Trophoblast cell (in vitro differentiated cells and primary cell): ENCODE measurements around the gene GBP2.
"Not testable (repeated sequence)": the region's sequence is repeated elsewhere in the genome, so short reads cannot be mapped to it uniquely, and the experiment has no call there.

Experiments
- DNase-seq, 2 donors: peaks; one replicate each; pipeline ENCODE4 v3.0.0-alpha.2; 2016
- H2AFZ ChIP-seq: 2 replicates; pipeline ENCODE4 v1.6.1; 2013; ENCODE audit warnings: low read length, moderate library complexity, mild to moderate bottlenecking; ENCODE audit not compliant: insufficient read depth, poor library complexity
- H2AK5ac ChIP-seq: 2 replicates; pipeline ENCODE4 v1.6.1; 2013; ENCODE audit warnings: mild to moderate bottlenecking, low read length
- H2BK120ac ChIP-seq: 2 replicates; pipeline ENCODE4 v1.6.1; 2013; ENCODE audit warnings: low read length, mild to moderate bottlenecking, moderate library complexity; ENCODE audit not compliant: insufficient read depth, poor library complexity
- H2BK12ac ChIP-seq: 2 replicates; pipeline ENCODE4 v1.6.1; 2013; ENCODE audit warnings: mild to moderate bottlenecking, low read length, moderate library complexity
- H2BK5ac ChIP-seq: 2 replicates; pipeline ENCODE4 v1.6.1; 2013; ENCODE audit warnings: low read length, low read depth, moderate library complexity, mild to moderate bottlenecking; ENCODE audit not compliant: poor library complexity
- H3K14ac ChIP-seq: 2 replicates; pipeline ENCODE4 v1.6.1; 2013; ENCODE audit warnings: mild to moderate bottlenecking, low read length
- H3K18ac ChIP-seq: 2 replicates; pipeline ENCODE4 v1.6.1; 2013; ENCODE audit warnings: mild to moderate bottlenecking, low read length
- H3K23ac ChIP-seq: 2 replicates; pipeline ENCODE4 v1.6.1; 2013; ENCODE audit warnings: low read length
- H3K27ac ChIP-seq: 2 replicates; pipeline ENCODE4 v1.5.1; 2013; ENCODE audit warnings: low read depth, mild to moderate bottlenecking, inconsistent platforms, low read length, moderate library complexity
- H3K27me3 ChIP-seq: 2 replicates; pipeline ENCODE4 v1.6.1; 2013; ENCODE audit warnings: inconsistent platforms, mild to moderate bottlenecking, low read length, moderate library complexity; ENCODE audit not compliant: insufficient read depth
- H3K36me3 ChIP-seq, 2 experiments: 1 replicate in 1 of 2; 2 replicates in 1 of 2; pipeline ENCODE4 v1.6.1; 2013; ENCODE audit warnings: low read length in 2 of 2, mild to moderate bottlenecking in 2 of 2, moderate library complexity in 1 of 2; ENCODE audit not compliant: insufficient read depth in 2 of 2, control insufficient read depth in 1 of 2
- H3K4ac ChIP-seq: 2 replicates; pipeline ENCODE4 v1.6.1; 2013; ENCODE audit warnings: low read depth, mild to moderate bottlenecking, low read length, moderate library complexity
- H3K4me1 ChIP-seq, 2 experiments: 1 replicate in 1 of 2; 2 replicates in 1 of 2; pipeline ENCODE4 v1.6.1; 2013; ENCODE audit warnings: low read length in 2 of 2, mild to moderate bottlenecking in 2 of 2, moderate library complexity in 1 of 2; ENCODE audit not compliant: insufficient read depth in 2 of 2, control insufficient read depth in 1 of 2
- H3K4me2 ChIP-seq: 2 replicates; pipeline ENCODE4 v1.6.1; 2013; ENCODE audit warnings: inconsistent platforms, mild to moderate bottlenecking, low read length, moderate library complexity
- H3K4me3 ChIP-seq: 2 replicates; pipeline ENCODE4 v1.5.1; 2013; ENCODE audit warnings: mild to moderate bottlenecking, low read depth, low read length, inconsistent platforms
- H3K79me1 ChIP-seq: one replicate; pipeline ENCODE4 v1.6.1; 2013; ENCODE audit warnings: low read length
- H3K79me2 ChIP-seq: 2 replicates; pipeline ENCODE4 v1.6.1; 2013; ENCODE audit warnings: low read length, mild to moderate bottlenecking; ENCODE audit not compliant: control insufficient read depth, insufficient read depth, poor library complexity
- H3K9ac ChIP-seq: 2 replicates; pipeline ENCODE4 v1.6.1; 2013; ENCODE audit warnings: mild to moderate bottlenecking, low read length
- H3K9me3 ChIP-seq: 2 replicates; pipeline ENCODE4 v1.6.1; 2013; ENCODE audit warnings: low read depth, mild to moderate bottlenecking, control low read depth, inconsistent platforms, low read length; ENCODE audit not compliant: insufficient read depth
- H4K12ac ChIP-seq: 2 replicates; pipeline ENCODE4 v1.6.1; 2013; ENCODE audit warnings: low read depth, mild to moderate bottlenecking, low read length, moderate library complexity
- H4K8ac ChIP-seq: 2 replicates; pipeline ENCODE4 v1.6.1; 2013; ENCODE audit warnings: low read depth, mild to moderate bottlenecking, low read length, moderate library complexity
- H4K91ac ChIP-seq: one replicate; pipeline ENCODE4 v1.6.1; 2013; ENCODE audit warnings: low read depth, mild to moderate bottlenecking, low read length, moderate library complexity
- WGBS: extraction: QIAGEN DNeasy Blood & Tissue Kit; methylation state at CpG from one replicate; pipeline ENCODE4 v1.1.7; 2013; ENCODE audit warnings: missing lambda C conversion rate; ENCODE audit not compliant: insufficient read length, insufficient coverage; ENCODE audit errors: extremely low coverage; 5-methylcytosine and 5-hydroxymethylcytosine counted together

GBP2 gene

DNA sequence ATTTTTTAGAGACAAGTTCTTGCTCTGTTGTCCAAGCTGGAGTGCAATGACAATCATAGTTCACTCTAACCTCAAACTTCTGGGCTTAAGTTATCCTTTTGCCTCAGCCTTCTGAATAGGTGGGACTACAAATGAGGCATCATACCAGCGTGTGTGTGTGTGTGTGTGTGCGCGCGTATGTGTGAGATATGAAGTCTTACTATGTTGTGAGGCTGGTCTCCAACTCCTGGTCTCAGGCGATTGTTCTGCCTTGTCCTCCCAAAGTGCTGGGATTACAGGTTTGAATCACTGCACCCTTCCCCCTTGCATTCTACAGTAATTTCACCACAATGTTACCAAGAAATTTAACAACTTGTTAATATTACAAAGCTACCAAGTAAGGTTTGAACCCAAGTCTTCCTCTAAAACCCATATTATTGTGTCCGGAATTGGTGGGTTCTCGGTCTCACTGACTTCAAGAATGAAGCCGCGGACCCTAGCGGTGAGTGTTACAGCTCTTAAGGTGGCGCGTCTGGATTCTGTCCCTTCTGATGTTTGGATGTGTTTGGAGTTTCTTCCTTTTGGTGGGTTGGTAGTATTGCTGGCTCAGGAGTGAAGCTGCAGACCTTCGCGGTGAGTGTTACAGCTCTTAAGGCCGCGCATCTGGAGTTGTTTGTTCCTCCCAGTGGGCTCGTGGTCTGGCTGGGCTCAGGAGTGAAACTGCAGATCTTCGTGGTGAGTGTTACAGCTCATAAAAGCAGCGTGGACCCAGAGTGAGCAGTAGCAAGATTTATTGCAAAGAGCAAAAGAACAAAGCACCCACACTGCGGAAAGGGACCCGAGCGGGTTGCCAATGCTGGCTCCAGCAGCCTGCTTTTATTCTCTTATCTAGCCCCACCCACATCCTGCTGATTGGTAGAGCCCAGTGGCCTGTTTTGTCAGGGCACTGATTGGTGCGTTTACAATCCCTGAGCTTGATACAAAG, 970 bp upstream of the GBP2 start:
- H2AFZ ChIP-seq, H3K27me3 ChIP-seq, H3K27ac ChIP-seq, H2BK5ac ChIP-seq, H3K18ac ChIP-seq, H3K23ac ChIP-seq, H3K79me1 ChIP-seq, H3K9me3 ChIP-seq, H3K4me1 ChIP-seq, H2AK5ac ChIP-seq, H4K91ac ChIP-seq, H4K8ac ChIP-seq, H3K9ac ChIP-seq, H4K12ac ChIP-seq, H3K79me2 ChIP-seq, H3K36me3 ChIP-seq, H3K4ac ChIP-seq, H3K4me3 ChIP-seq, DNase-seq, H3K4me2 ChIP-seq, H3K14ac ChIP-seq: not testable (repeated sequence)
- H2BK12ac ChIP-seq: peak overlapping the region; percentile 77
- H2BK120ac ChIP-seq: peak overlapping the region; percentile 38
- WGBS: no CpG with 5 or more reads among the region's 23 CpGs

DNA sequence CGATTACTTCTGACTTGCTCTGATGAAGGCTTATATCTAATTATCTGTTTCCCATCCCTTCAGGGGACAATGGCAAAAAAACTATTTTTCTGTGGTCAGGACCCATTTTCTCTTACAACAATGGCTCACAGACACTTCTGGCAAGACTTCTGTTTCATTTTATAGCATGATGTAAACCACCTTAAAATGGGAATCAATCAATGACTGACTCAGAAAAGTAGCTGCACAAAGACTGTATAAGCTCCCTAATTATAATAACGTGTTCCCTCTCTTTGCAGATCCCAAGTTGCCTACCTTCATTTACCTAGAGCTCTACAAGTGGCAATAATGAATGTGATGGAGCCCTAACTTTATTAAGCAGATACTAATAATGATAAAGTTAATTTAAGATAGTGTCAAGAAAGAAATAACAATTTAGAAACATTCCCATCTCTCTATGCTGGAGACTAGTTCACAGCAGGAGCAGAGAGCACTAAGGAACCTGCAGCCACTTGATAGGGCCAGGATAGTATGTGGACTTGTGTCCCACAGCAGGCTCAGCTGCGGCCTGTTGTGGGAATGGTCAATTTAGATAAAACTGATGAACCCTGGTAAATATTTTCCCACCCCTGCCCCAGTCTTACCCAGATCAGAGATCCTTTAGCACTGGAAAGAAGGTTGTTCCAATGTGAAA, 538 bp downstream of the GBP2 start:
- H3K27ac ChIP-seq: no peak overlapping the region
- H3K79me2 ChIP-seq: no peaks in the 10 kb centered on the region
- no peak overlapping the region for H3K14ac ChIP-seq
- H2BK120ac ChIP-seq: peak overlapping the region; percentile 93
- H2AK5ac ChIP-seq: no peak overlapping the region
- H3K4me1 ChIP-seq: peaks cover 4 to 8% of the 10 kb centered on the region in 2 experiments
- WGBS: no CpG with 5 or more reads among the region's 3 CpGs
- no peak overlapping the region for H4K8ac ChIP-seq
- H2AFZ ChIP-seq: no peak overlapping the region
- H3K79me1 ChIP-seq: peaks cover 7% of the 10 kb centered on the region
- H2BK12ac ChIP-seq: peak overlapping the region; percentile 81
- H4K12ac ChIP-seq: no peak overlapping the region
- H2BK5ac ChIP-seq: peak overlapping the region; percentile 74
- no peak overlapping the region for H3K4ac ChIP-seq
- no peak overlapping the region for H3K4me3 ChIP-seq
- H4K91ac ChIP-seq: no peak overlapping the region
- H3K27me3 ChIP-seq: no peaks in the 10 kb centered on the region
- H3K18ac ChIP-seq: no peak overlapping the region
- H3K4me2 ChIP-seq: peak overlapping the region; percentile 13
- H3K23ac ChIP-seq: no peak overlapping the region
- no peaks in the 10 kb centered on the region for H3K36me3 ChIP-seq
- peak in 1 of 2 donors; percentile 8 for DNase-seq
- no peaks in the 10 kb centered on the region for H3K9me3 ChIP-seq
- no peak overlapping the region for H3K9ac ChIP-seq

DNA sequence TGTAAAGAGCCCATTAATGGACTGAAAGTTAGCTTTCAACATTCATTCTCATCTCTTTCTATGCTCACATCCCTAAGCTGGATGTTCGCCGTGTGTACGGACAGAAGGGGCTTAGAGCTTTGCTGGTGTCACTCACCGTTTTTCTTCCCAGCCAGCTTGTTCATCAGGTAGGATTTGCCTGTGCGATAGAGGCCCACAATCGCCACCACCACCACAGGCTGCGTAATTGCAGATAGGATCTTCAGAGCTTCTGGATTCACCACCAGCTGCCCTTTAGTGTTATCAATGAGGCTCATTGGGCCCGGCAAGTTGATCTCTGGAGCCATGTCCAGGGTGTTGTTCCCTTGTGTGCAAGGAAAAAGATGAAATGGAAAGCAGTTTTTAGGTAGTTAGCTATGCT, 4.3 kb downstream of the GBP2 start:
- Histone ChIP-seq H3K27ac (no peak overlapping the region), H4K91ac (no peak overlapping the region), H2BK120ac (no peak overlapping the region), H3K9me3 (no peaks in the 10 kb centered on the region), H3K36me3 (no peaks in the 10 kb centered on the region), H3K4ac (no peak overlapping the region), H3K18ac (no peak overlapping the region), H3K79me1 (peaks cover 7% of the 10 kb centered on the region), H3K23ac (peak overlapping the region; percentile 3), H3K4me1 (peaks cover 3 to 6% of the 10 kb centered on the region in 2 experiments), H3K79me2 (no peaks in the 10 kb centered on the region), H2BK5ac (no peak overlapping the region), H3K14ac (no peak overlapping the region), H4K8ac (no peak overlapping the region), H2BK12ac (no peak overlapping the region), H3K27me3 (no peaks in the 10 kb centered on the region), H3K4me3 (no peak overlapping the region), H3K9ac (no peak overlapping the region), H2AFZ (no peak overlapping the region), H3K4me2 (no peak overlapping the region), H2AK5ac (no peak overlapping the region), H4K12ac (no peak overlapping the region)
- peak in 1 of 2 donors; percentile 18 for DNase-seq
- no CpG with 5 or more reads among the region's 8 CpGs for WGBS

GRCh38 chr1:89114662-89115061, 11.3 kb downstream of the GBP2 start:
- Histone ChIP-seq H2BK120ac (no peak overlapping the region), H3K18ac (no peak overlapping the region)

More at GRCh38 chr1:89114662-89115061, 11.3 kb downstream of the GBP2 start:
- H3K79me1 ChIP-seq: no peaks in the 10 kb centered on the region
- WGBS: no CpG with 5 or more reads among the region's 2 CpGs
- H3K4me1 ChIP-seq: no peaks in the 10 kb centered on the region
- no peak overlapping the region for H2AK5ac ChIP-seq
- H4K12ac ChIP-seq: no peak overlapping the region
- H3K79me2 ChIP-seq: no peaks in the 10 kb centered on the region
- no peak overlapping the region for H3K9ac ChIP-seq
- H3K27ac ChIP-seq: no peak overlapping the region
- H4K8ac ChIP-seq: no peak overlapping the region
- H3K4me2 ChIP-seq: no peak overlapping the region
- no peak overlapping the region for H4K91ac ChIP-seq
- DNase-seq: no peak
- no peaks in the 10 kb centered on the region for H3K9me3 ChIP-seq
- H2AFZ ChIP-seq: no peak overlapping the region
- H3K27me3 ChIP-seq: no peaks in the 10 kb centered on the region
- no peaks in the 10 kb centered on the region for H3K36me3 ChIP-seq
- no peak overlapping the region for H3K14ac ChIP-seq
- H2BK5ac ChIP-seq: no peak overlapping the region
- no peak overlapping the region for H3K4me3 ChIP-seq
- H3K23ac ChIP-seq: no peak overlapping the region
- H2BK12ac ChIP-seq: no peak overlapping the region
- no peak overlapping the region for H3K4ac ChIP-seq
